Endothelial cell of umbilical vein (primary cell): ENCODE measurements around the gene CETN3. TPM values are rescaled to one million over a fixed set of nuclear protein-coding genes. Genes with fewer than 3 reads are reported as not detected.

Source experiments
- BruUV-seq: library from RNA; stranded (reverse); fragments of 400-500 nt; replicated peaks from 2 replicates; lab custom pipeline; 2021; lab: Mats Ljungman, UMichigan
- CTCF ChIA-PET: fragments of 300-600, 350-600 bp; sonication (Branson Sonifier 250); formaldehyde crosslinking; loops from one replicate; lab custom pipeline; 2021; ENCODE audit warnings: antibody characterized with exemption, inconsistent platforms; lab: Charles Lee
- POLR2A ChIA-PET: fragments of 300-600, 350-600 bp; sonication (Branson Sonifier 250); formaldehyde crosslinking; loops from one replicate; lab custom pipeline; 2021; ENCODE audit warnings: antibody characterized with exemption, inconsistent platforms; lab: Charles Lee
- DNase-seq: peaks from one replicate; pipeline ENCODE4 v3.0.0-alpha.2; 2011; ENCODE audit warnings: low read depth, low spot score
- FAIRE-seq: peaks from 2 replicates; lab custom pipeline; 2011; peaks lifted over from hg19 to GRCh38; lab: Jason Lieb, UNC
- H2AFZ ChIP-seq: 2 replicates; pipeline ENCODE4 v1.6.0; 2012; ENCODE audit warnings: low read depth, low read length, control low read depth, inconsistent platforms
- H3K27ac ChIP-seq: 2 replicates; pipeline ENCODE4 v1.5.1; 2011; ENCODE audit warnings: low read depth, mild to moderate bottlenecking, control low read depth, low read length, moderate library complexity; ENCODE audit not compliant: insufficient read depth
- H3K27me3 ChIP-seq, 2 experiments: 2 replicates each; pipeline versions ENCODE4 v1.6.0 to v1.6.1; 2011; ENCODE audit warnings: low read length in 2 of 2, mixed read lengths in 1 of 2; ENCODE audit not compliant: control insufficient read depth in 2 of 2, insufficient read depth in 2 of 2
- H3K36me3 ChIP-seq, 2 experiments: 2 replicates in 1 of 2; 3 replicates in 1 of 2; pipeline ENCODE4 v1.5.1; 2011; ENCODE audit warnings: low read length in 2 of 2, mild to moderate bottlenecking in 1 of 2, moderate library complexity in 1 of 2; ENCODE audit not compliant: control insufficient read depth in 2 of 2, insufficient read depth in 2 of 2; ENCODE audit errors: extremely low read depth in 1 of 2
- H3K4me1 ChIP-seq: 3 replicates; pipeline ENCODE4 v1.5.1; 2011; ENCODE audit warnings: mild to moderate bottlenecking, low read length; ENCODE audit not compliant: control insufficient read depth, insufficient read depth; ENCODE audit errors: extremely low read depth
- H3K4me2 ChIP-seq: 2 replicates; pipeline ENCODE4 v1.6.1; 2011; ENCODE audit warnings: low read length, control low read depth, mixed read lengths; ENCODE audit not compliant: insufficient read depth
- H3K4me3 ChIP-seq, 3 experiments: fragments of 200-600 bp in 1 of 3; sonication (generic), shearing (Covaris generic) in 1 of 3; replicated peaks in 1 of 3; 2 replicates each; pipeline ENCODE4 v1.5.1; 2011 to 2016; ENCODE audit warnings: control low read depth in 3 of 3, low read length in 3 of 3, mild to moderate bottlenecking in 2 of 3, inconsistent platforms in 1 of 3, low read depth in 1 of 3, moderate library complexity in 1 of 3; ENCODE audit not compliant: insufficient read depth in 1 of 3
- H3K79me2 ChIP-seq: 2 replicates; pipeline ENCODE4 v1.6.0; 2012; ENCODE audit warnings: low read length, inconsistent platforms; ENCODE audit not compliant: control insufficient read depth, insufficient read depth
- H3K9ac ChIP-seq: replicated peaks from 2 replicates; pipeline ENCODE3; 2011; ENCODE audit warnings: low read length, control low read depth; ENCODE audit not compliant: insufficient read depth; ENCODE audit errors: extremely low read depth
- H3K9me1 ChIP-seq: replicated peaks from 3 replicates; pipeline ENCODE4 v1.6.0; 2011; ENCODE audit warnings: mild to moderate bottlenecking, low read length; ENCODE audit not compliant: control insufficient read depth, insufficient read depth; ENCODE audit errors: extremely low read depth
- H3K9me3 ChIP-seq: replicated peaks from 2 replicates; pipeline ENCODE4 v1.5.1; 2012; ENCODE audit warnings: low read length, inconsistent platforms; ENCODE audit not compliant: control insufficient read depth, insufficient read depth
- H4K20me1 ChIP-seq: replicated peaks from 2 replicates; pipeline ENCODE3; 2011; ENCODE audit warnings: mild to moderate bottlenecking, low read length; ENCODE audit not compliant: control insufficient read depth, insufficient read depth; ENCODE audit errors: extremely low read depth
- CTCF ChIP-seq, 2 donors: IDR thresholded peaks; 1 replicate in 1 of 2; 2 replicates in 1 of 2; pipeline ENCODE4 v1.5.1; 2011; ENCODE audit warnings: low read length in 2 of 2, mild to moderate bottlenecking in 2 of 2, moderate library complexity in 2 of 2, control low read depth in 1 of 2, inconsistent platforms in 1 of 2, low read depth in 1 of 2; ENCODE audit not compliant: insufficient read depth in 1 of 2; ENCODE audit errors: extremely low read depth in 1 of 2
- EZH2 ChIP-seq: IDR thresholded peaks from 2 replicates; pipeline ENCODE4 v1.6.1; 2012; ENCODE audit warnings: borderline replicate concordance, low read depth, mild to moderate bottlenecking, moderate library complexity, low read length, inconsistent platforms; ENCODE audit not compliant: severe bottlenecking
- FOS ChIP-seq: IDR thresholded peaks from 2 replicates; pipeline ENCODE4 v1.6.1; 2011; ENCODE audit warnings: mild to moderate bottlenecking, low read length, moderate library complexity, borderline replicate concordance; ENCODE audit not compliant: insufficient read depth
- GATA2 ChIP-seq: IDR thresholded peaks from 2 replicates; pipeline ENCODE4 v1.7.0; 2011; ENCODE audit warnings: low read depth, mild to moderate bottlenecking, moderate library complexity, mixed read lengths, low read length; ENCODE audit not compliant: insufficient read length, insufficient read depth
- JUN ChIP-seq: IDR thresholded peaks from 2 replicates; pipeline ENCODE4 v1.6.1; 2011; ENCODE audit warnings: borderline replicate concordance, low read depth; ENCODE audit not compliant: insufficient read length, insufficient read depth
- MYC ChIP-seq: IDR thresholded peaks from one replicate; pipeline ENCODE4 v1.6.1; 2011; ENCODE audit warnings: mild to moderate bottlenecking, low read depth, low read length
- POLR2A ChIP-seq: IDR thresholded peaks from 2 replicates; pipeline ENCODE4 v1.6.1; 2012; ENCODE audit warnings: low read depth, mild to moderate bottlenecking, control low read depth, low read length
- POLR2AphosphoS5 ChIP-seq: IDR thresholded peaks from 2 replicates; pipeline ENCODE4 v1.6.1; 2012; ENCODE audit warnings: low read depth, mild to moderate bottlenecking, control low read depth, low read length, moderate library complexity; ENCODE audit not compliant: insufficient read depth
- dilution Hi-C: fragments of 300-500 bp; cut with MboI; formaldehyde crosslinking; loops from one replicate; pipeline ENCODE4 v1.15.0; 2019; ENCODE audit warnings: low sequenced_read_pairs; ENCODE audit not compliant: extremely low pct_ligation_motif_present
- intact Hi-C: fragments of 100-400 bp; cut with micrococcal nuclease; formaldehyde crosslinking; loops from one replicate; pipeline ENCODE4 v1.10.0; 2022
- polyA plus RNA-seq, 4 experiments: library from polyadenylated mRNA; depleted of rRNA in 3 of 4; stranded (reverse) in 3 of 4; unstranded in 1 of 4; fragments of >200 nt; gene quantifications; 2 replicates each; pipeline versions ENCODE4 v1.2.1 to v1.2.3, GENCODE V29; 2011 to 2012; ENCODE audit warnings: missing spikeins in 1 of 4
- total RNA-seq: library from RNA; stranded (reverse); gene quantifications from 2 replicates; pipeline ENCODE4 v1.2.3, GENCODE V29; 2021
- TF ChIP-seq, protein P1 (sequence below): IDR thresholded peaks from 2 replicates; pipeline ENCODE4 v1.6.1; 2011; ENCODE audit not compliant: insufficient read depth, insufficient read length

The CETN3 gene
- total and polyA plus RNA-seq, 2 donors (not counting 3 experiments of a cell fraction or from before 2014, with no cell fraction given), result 2.2 to 17.3 TPM

GRCh38 chr5:90398726-90399125 lies 10.8 kb downstream of the CETN3 start:
- intact Hi-C loops (no loop called here), dilution Hi-C loops (no loop called here)
- FAIRE-seq, result no peak
- Histone ChIP-seq H3K9me3 (no peaks in the 10 kb centered on the region), H2AFZ (no peak overlapping the region), H3K79me2 (no peaks in the 10 kb centered on the region), H3K9me1 (no peaks in the 10 kb centered on the region), H3K9ac (no peak overlapping the region), H4K20me1 (no peaks in the 10 kb centered on the region), H3K27ac (no peak overlapping the region), H3K4me2 (no peak overlapping the region), H3K4me1 (no peaks in the 10 kb centered on the region), H3K4me3 (no peak overlapping the region), H3K27me3 (no peaks in the 10 kb centered on the region), H3K36me3 (no peaks in the 10 kb centered on the region)
- TF ChIP-seq JUN, result no peak
- TF ChIP-seq EZH2, result no peak
- no peak for TF ChIP-seq CTCF (IDR thresholded peaks at IDR 0.05; ENCODE audit: extremely low read depth in 1 of 2, insufficient read depth in 1 of 2, low read depth in 1 of 2, low read length in 2 of 2)
- TF ChIP-seq POLR2AphosphoS5, result no peak
- no peak for TF ChIP-seq POLR2A
- TF ChIP-seq GATA2, result no peak
- no peak for TF ChIP-seq FOS
- no peak for TF ChIP-seq MYC
- TF ChIP-seq, protein P1, sequence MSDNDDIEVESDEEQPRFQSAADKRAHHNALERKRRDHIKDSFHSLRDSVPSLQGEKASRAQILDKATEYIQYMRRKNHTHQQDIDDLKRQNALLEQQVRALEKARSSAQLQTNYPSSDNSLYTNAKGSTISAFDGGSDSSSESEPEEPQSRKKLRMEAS, result no peak
- ChIA-PET POLR2A (no interaction called here), CTCF (interaction anchor here (1.5 kb wide), 1 partner anchor 12 kb away, joined by 3 read pairs; no protein-coding TSS in a partner anchor)
- DNase-seq, result no peak
- BruUV-seq, result no TSS peak
